B cell (primary cell): ENCODE data around the gene FAM120B. TPM values are rescaled to one million over a fixed set of nuclear protein-coding genes. Genes with fewer than 3 reads are reported as not detected.

ENCODE experiments used
- ATAC-seq: fragments of 200-7000 bp; cut with Tn5 transposase; one replicate; pipeline ENCODE4 v1.10.0; 2021; ENCODE audit warnings: low read depth, mild to moderate bottlenecking, moderate number of reproducible peaks, moderate library complexity
- CTCF ChIA-PET: fragments of 350-600 bp; sonication (Branson Sonifier 250); formaldehyde crosslinking; loops from one replicate; lab custom pipeline; 2021; ENCODE audit warnings: antibody characterized with exemption, inconsistent platforms; lab: Charles Lee
- POLR2A ChIA-PET: fragments of 350-600 bp; sonication (Branson Sonifier 250); formaldehyde crosslinking; loops from one replicate; lab custom pipeline; 2021; ENCODE audit warnings: antibody characterized with exemption; lab: Charles Lee
- DNase-seq: peaks from one replicate; pipeline ENCODE4 v3.0.0; 2013
- H2AFZ ChIP-seq: 2 replicates; pipeline ENCODE4 v1.6.1; 2012; ENCODE audit warnings: mild to moderate bottlenecking, low read depth, low read length; ENCODE audit not compliant: insufficient read depth, poor library complexity, severe bottlenecking
- H3K27ac ChIP-seq, 2 donors: 1 replicate in 1 of 2; 2 replicates in 1 of 2; pipeline ENCODE4 v1.5.1; 2012 to 2013; ENCODE audit warnings: low read length in 2 of 2, mild to moderate bottlenecking in 2 of 2, moderate library complexity in 1 of 2
- H3K27me3 ChIP-seq, 4 experiments: fragments of 200-600 bp in 1 of 4; sonication (generic) in 1 of 4; replicated peaks in 1 of 4; 1 replicate in 2 of 4; 2 replicates in 2 of 4; pipeline versions ENCODE4 v1.6.1 to v1.7.0; 2013 to 2016; ENCODE audit warnings: low read length in 3 of 4, mild to moderate bottlenecking in 2 of 4, mixed read lengths in 1 of 4, moderate library complexity in 1 of 4; ENCODE audit not compliant: insufficient read depth in 4 of 4, control insufficient read depth in 3 of 4; ENCODE audit errors: control extremely low read depth in 1 of 4
- H3K36me3 ChIP-seq, 2 experiments: replicated peaks in 1 of 2; 1 replicate in 1 of 2; 2 replicates in 1 of 2; pipeline versions ENCODE4 v1.6.1 to v1.7.1; 2013; ENCODE audit warnings: low read length in 1 of 2; ENCODE audit not compliant: insufficient read depth in 2 of 2, control insufficient read depth in 1 of 2; ENCODE audit errors: control extremely low read depth in 1 of 2, extremely low read depth in 1 of 2
- H3K4me1 ChIP-seq, 2 donors: fragments of 200-600 bp in 1 of 2; sonication (generic) in 1 of 2; 1 replicate in 1 of 2; 2 replicates in 1 of 2; pipeline versions ENCODE4 v1.5.1 to v1.6.1; 2013 to 2017; ENCODE audit warnings: low read length in 2 of 2; ENCODE audit not compliant: control insufficient read depth in 2 of 2, insufficient read depth in 2 of 2
- H3K4me2 ChIP-seq: replicated peaks from 2 replicates; pipeline ENCODE3; 2012; ENCODE audit warnings: mild to moderate bottlenecking, low read depth, low read length; ENCODE audit not compliant: poor library complexity, severe bottlenecking
- H3K4me3 ChIP-seq, 5 experiments: fragments of 200-600 bp in 1 of 5; sonication (generic) in 1 of 5; 1 replicate in 3 of 5; 2 replicates in 2 of 5; pipeline versions ENCODE4 v1.5.1 to v1.7.0; 2011 to 2016; ENCODE audit warnings: low read length in 4 of 5, mild to moderate bottlenecking in 4 of 5, low read depth in 2 of 5, control low read depth in 1 of 5, moderate library complexity in 1 of 5; ENCODE audit not compliant: insufficient read depth in 1 of 5; ENCODE audit errors: control extremely low read depth in 1 of 5, extremely low read depth in 1 of 5
- H3K79me2 ChIP-seq: fragments of 200-600 bp; sonication (generic); one replicate; pipeline ENCODE4 v1.6.0; 2016; ENCODE audit warnings: low read length; ENCODE audit not compliant: control insufficient read depth, insufficient read depth
- H3K9ac ChIP-seq: fragments of 200-600 bp; sonication (generic); 2 replicates; pipeline ENCODE4 v1.6.1; 2017; ENCODE audit warnings: mild to moderate bottlenecking, low read length, moderate library complexity
- H3K9me3 ChIP-seq, 3 donors: one replicate each; pipeline versions ENCODE4 v1.6.1 to v1.7.1; 2013; ENCODE audit warnings: low read length in 2 of 3; ENCODE audit not compliant: control insufficient read depth in 2 of 3, insufficient read depth in 1 of 3; ENCODE audit errors: control extremely low read depth in 1 of 3
- H4K20me1 ChIP-seq: 2 replicates; pipeline ENCODE4 v1.6.0; 2012; ENCODE audit warnings: mild to moderate bottlenecking, low read length; ENCODE audit not compliant: insufficient read depth, control insufficient read depth, poor library complexity, severe bottlenecking
- H3K27ac Mint-ChIP-seq: one replicate; pipeline ENCODE4 v1.8.0; 2021; ENCODE audit warnings: mixed read lengths
- H3K27me3 Mint-ChIP-seq: one replicate; pipeline ENCODE4 v1.8.0; 2021; ENCODE audit warnings: mixed read lengths
- H3K4me1 Mint-ChIP-seq: one replicate; pipeline ENCODE4 v1.8.0; 2021; ENCODE audit warnings: mixed read lengths
- H3K4me3 Mint-ChIP-seq: one replicate; pipeline ENCODE4 v1.8.0; 2021; ENCODE audit warnings: mixed read lengths
- H3K9me3 Mint-ChIP-seq: one replicate; pipeline ENCODE4 v1.8.0; 2022; ENCODE audit warnings: mixed read lengths; ENCODE audit not compliant: insufficient read depth
- EZH2 ChIP-seq: IDR thresholded peaks from 2 replicates; pipeline ENCODE4 v1.6.1; 2012; ENCODE audit warnings: borderline replicate concordance, low read depth, mild to moderate bottlenecking, moderate library complexity, low read length; ENCODE audit not compliant: insufficient read depth, poor library complexity, severe bottlenecking
- WGBS: methylation state at CpG from one replicate; pipeline ENCODE4 v1.1.5; 2013; ENCODE audit warnings: missing lambda C conversion rate; ENCODE audit not compliant: insufficient coverage; 5-methylcytosine and 5-hydroxymethylcytosine counted together
- intact Hi-C: fragments of 100-400 bp; cut with micrococcal nuclease; formaldehyde crosslinking; loops from one replicate; pipeline ENCODE4 v1.10.0; 2022
- polyA minus RNA-seq: library from RNA; depleted of rRNA, polyadenylated mRNA; stranded (reverse); fragments of >200 nt; gene quantifications from 2 replicates; pipeline ENCODE4 v1.2.3, GENCODE V29; 2012
- polyA plus RNA-seq: library from polyadenylated mRNA; depleted of rRNA; stranded (reverse); fragments of >200 nt; gene quantifications from 2 replicates; pipeline ENCODE4 v1.2.3, GENCODE V29; 2012
- total RNA-seq, 2 donors: library from RNA; stranded (reverse); fragments of 120-200 nt in 1 of 2; gene quantifications; 1 replicate in 1 of 2; 2 replicates in 1 of 2; pipeline versions ENCODE4 v1.2.3 to v1.2.4, GENCODE V29; 2013 to 2022
- TF ChIP-seq, protein P1 (sequence below): fragments of 200-600 bp; IDR thresholded peaks from one replicate; pipeline ENCODE4 v1.8.0; 2022; ENCODE audit warnings: antibody characterized with exemption, mild to moderate bottlenecking

The FAM120B gene, protein sequence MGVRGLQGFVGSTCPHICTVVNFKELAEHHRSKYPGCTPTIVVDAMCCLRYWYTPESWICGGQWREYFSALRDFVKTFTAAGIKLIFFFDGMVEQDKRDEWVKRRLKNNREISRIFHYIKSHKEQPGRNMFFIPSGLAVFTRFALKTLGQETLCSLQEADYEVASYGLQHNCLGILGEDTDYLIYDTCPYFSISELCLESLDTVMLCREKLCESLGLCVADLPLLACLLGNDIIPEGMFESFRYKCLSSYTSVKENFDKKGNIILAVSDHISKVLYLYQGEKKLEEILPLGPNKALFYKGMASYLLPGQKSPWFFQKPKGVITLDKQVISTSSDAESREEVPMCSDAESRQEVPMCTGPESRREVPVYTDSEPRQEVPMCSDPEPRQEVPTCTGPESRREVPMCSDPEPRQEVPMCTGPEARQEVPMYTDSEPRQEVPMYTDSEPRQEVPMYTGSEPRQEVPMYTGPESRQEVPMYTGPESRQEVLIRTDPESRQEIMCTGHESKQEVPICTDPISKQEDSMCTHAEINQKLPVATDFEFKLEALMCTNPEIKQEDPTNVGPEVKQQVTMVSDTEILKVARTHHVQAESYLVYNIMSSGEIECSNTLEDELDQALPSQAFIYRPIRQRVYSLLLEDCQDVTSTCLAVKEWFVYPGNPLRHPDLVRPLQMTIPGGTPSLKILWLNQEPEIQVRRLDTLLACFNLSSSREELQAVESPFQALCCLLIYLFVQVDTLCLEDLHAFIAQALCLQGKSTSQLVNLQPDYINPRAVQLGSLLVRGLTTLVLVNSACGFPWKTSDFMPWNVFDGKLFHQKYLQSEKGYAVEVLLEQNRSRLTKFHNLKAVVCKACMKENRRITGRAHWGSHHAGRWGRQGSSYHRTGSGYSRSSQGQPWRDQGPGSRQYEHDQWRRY
- total RNA-seq (51.7 and 53.2 TPM in 2 replicates), polyA plus RNA-seq (11.0 and 12.5 TPM in 2 replicates), polyA minus RNA-seq (21.2 and 25.1 TPM in 2 replicates)
- total RNA-seq (2013), result 18.1 TPM

DNA sequence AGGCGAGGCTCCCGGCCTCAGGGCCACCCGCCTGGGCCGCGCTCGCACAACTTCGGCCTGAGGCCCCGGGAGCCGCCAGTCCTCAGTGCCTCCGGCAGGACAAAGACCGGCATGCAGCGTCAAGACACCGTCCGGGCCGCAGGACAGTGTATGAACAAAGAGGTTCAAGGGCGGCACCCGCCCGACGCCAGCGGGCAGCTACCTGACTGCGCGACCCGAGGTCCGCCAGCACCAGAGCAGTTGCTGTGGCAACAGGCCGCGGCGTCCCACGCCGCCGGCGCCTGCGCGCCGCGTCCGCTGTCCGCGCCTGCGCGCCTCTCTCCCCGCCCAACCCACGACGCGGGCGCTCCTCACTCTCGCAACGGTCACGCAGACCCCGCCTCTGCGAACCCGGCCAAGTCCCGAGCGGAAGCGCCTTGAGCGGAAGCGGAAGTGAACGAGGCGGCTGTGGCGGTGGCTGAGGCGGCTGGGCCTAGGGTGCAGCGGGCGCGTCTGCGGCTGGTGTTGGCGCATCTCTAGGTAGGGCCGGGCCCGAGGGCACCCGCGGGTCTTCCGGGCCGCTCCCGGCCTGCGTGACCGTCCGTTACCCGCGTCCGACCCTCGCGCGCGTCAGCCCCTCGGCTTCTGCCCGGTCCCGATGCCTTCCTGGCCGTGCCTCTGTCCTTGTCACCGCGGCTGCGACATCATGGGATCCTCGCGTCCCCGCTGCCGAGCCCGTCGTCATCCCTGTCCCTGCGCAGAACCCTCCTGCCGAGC lies at the start of gene FAM120B:
Gene FAM120B (plus strand): TSS at position 435 of the 756 bp plus-strand sequence. CDS start 10,633 bp downstream, outside the sequence.
- no peaks in the 10 kb centered on the region for H3K36me3 ChIP-seq
- Mint-ChIP-seq H3K9me3 (peaks cover 2% of the 10 kb centered on the region), H3K4me1 (peaks cover 49% of the 10 kb centered on the region), H3K4me3 (peak within 1 kb of the TSS; percentile 98), H3K27me3 (peaks cover 26% of the 10 kb centered on the region), H3K27ac (peak within 1 kb of the TSS; percentile 97)
- peaks cover 56% of the 10 kb centered on the region for H3K79me2 ChIP-seq
- ChIA-PET CTCF (no interaction called here), POLR2A (interaction anchor here (1.4 kb wide), 1 partner anchor 11 kb away, joined by 3 read pairs; no protein-coding TSS in a partner anchor)
- peaks cover 0 to 4% (median 1%) of the 10 kb centered on the region in 4 experiments for H3K27me3 ChIP-seq
- no peaks in the 10 kb centered on the region for H3K9me3 ChIP-seq
- H3K9ac ChIP-seq, result peak within 1 kb of the TSS; percentile 86
- DNase-seq, result peak; percentile 98
- peak within 1 kb of the TSS; percentile 45 to 95 (median 86) for H3K4me3 ChIP-seq
- H3K27ac ChIP-seq, result peak within 1 kb of the TSS; percentile 72 to 90
- H4K20me1 ChIP-seq, result peaks cover 22% of the 10 kb centered on the region
- peak within 1 kb of the TSS; percentile 86 for H3K4me2 ChIP-seq
- H2AFZ ChIP-seq, result peak within 1 kb of the TSS; percentile 95
- under 1% methylated on average over 97 of the region's 97 CpGs for WGBS
- ATAC-seq, result peak; percentile 96
- TF ChIP-seq, protein P1, sequence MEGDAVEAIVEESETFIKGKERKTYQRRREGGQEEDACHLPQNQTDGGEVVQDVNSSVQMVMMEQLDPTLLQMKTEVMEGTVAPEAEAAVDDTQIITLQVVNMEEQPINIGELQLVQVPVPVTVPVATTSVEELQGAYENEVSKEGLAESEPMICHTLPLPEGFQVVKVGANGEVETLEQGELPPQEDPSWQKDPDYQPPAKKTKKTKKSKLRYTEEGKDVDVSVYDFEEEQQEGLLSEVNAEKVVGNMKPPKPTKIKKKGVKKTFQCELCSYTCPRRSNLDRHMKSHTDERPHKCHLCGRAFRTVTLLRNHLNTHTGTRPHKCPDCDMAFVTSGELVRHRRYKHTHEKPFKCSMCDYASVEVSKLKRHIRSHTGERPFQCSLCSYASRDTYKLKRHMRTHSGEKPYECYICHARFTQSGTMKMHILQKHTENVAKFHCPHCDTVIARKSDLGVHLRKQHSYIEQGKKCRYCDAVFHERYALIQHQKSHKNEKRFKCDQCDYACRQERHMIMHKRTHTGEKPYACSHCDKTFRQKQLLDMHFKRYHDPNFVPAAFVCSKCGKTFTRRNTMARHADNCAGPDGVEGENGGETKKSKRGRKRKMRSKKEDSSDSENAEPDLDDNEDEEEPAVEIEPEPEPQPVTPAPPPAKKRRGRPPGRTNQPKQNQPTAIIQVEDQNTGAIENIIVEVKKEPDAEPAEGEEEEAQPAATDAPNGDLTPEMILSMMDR, result no peak
- TF ChIP-seq EZH2, result no peak
- intact Hi-C loops, result loop anchor here (1.0 to 2.0 kb wide), 5 partner anchors 11 to 555 kb away; partner anchors contain the start of genes DYNLT2 and ERMARD
- H3K4me1 ChIP-seq, result peaks cover 22 to 34% of the 10 kb centered on the region in 2 donors
